Lower leg skin (tissue), 4 donors: ENCODE data around the gene SCG5. TPM values are rescaled to one million over a fixed set of nuclear protein-coding genes. Genes with fewer than 3 reads are reported as not detected.

Source experiments
- DNase-seq, 2 donors: peaks; one replicate each; pipeline ENCODE4 v3.0.0-alpha.2; 2019; ENCODE audit warnings: low spot score in 2 of 2
- H3K4me3 ChIP-seq: fragments of 200-600 bp; sonication (generic); 2 replicates; pipeline ENCODE4 v1.5.1; 2017; ENCODE audit warnings: mild to moderate bottlenecking, low read depth; ENCODE audit not compliant: poor library complexity, severe bottlenecking
- CTCF ChIP-seq, 3 donors: fragments of 450-650 bp; IDR thresholded peaks; one replicate each; pipeline ENCODE4 v1.5.1; 2016; ENCODE audit warnings: antibody characterized with exemption in 3 of 3, mild to moderate bottlenecking in 3 of 3, moderate library complexity in 2 of 3
- POLR2A ChIP-seq, 2 donors: fragments of 450-650 bp; IDR thresholded peaks; one replicate each; pipeline ENCODE4 v1.6.1; 2016 to 2017; ENCODE audit warnings: antibody characterized with exemption in 2 of 2, mild to moderate bottlenecking in 1 of 2, moderate library complexity in 1 of 2
- WGBS, 2 donors: methylation state at CpG; one replicate each; pipeline ENCODE4 v1.1.5; 2018; 5-methylcytosine and 5-hydroxymethylcytosine counted together
- intact Hi-C: fragments of 100-400 bp; cut with DNase I; formaldehyde crosslinking; loops from one replicate; pipeline ENCODE4 v1.15.0; 2023; ENCODE audit warnings: low total_unique reads
- total RNA-seq, 4 donors: library from RNA; depleted of rRNA; stranded (reverse); fragments of >200 nt; gene quantifications; one replicate each; pipeline ENCODE4 v1.1.0, GENCODE V29; 2016

SCG5 gene
- total RNA-seq, 4 donors from 2014 or later: 0.61 to 1.9 (median 1.1) TPM

DNA sequence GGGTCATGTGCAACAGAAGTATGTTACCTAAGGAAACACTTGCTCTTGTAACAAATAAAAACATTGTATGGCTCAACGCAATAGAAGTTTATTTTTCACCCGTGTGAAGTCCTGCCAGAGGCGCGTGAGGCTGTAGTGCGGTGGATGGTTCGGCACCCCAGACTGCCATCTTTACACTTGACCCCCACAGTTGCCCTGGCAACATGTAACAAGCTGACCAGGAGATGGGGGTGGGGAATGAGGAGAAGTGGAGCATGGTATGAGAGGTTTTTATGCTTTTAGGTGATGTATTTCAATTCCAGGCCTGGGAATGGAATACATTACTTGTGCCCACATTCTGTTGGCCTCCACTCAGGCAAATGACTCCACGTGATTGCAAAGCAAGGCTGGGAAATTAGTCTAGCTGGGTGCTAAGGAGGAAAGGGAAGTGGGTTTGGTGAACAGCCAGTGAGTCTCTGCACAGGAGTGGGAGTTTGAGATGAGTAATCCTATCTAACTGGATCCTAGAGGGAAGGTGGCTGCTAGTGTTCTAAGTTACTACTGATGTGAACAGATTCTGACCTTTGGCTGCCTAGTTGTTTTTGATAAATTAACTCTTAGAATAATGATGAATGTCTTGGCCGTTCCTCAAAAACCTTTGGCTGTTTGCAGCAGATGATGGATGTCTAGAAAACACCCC is 42.5 kb downstream of the SCG5 start:
- 70 to 75% methylated on average over 8 of the region's 8 CpGs for WGBS, 2 donors

GRCh38 chr15:32685576-32685975 is 44.1 kb downstream of the SCG5 start:
- TF ChIP-seq POLR2A (IDR thresholded peaks at IDR 0.05) (no peak), CTCF (IDR thresholded peaks at IDR 0.05) (no peak)
- no peak overlapping the region for H3K4me3 ChIP-seq

More for the DNA sequence above, 42.5 kb downstream of the SCG5 start:
- no peak overlapping the region for H3K4me3 ChIP-seq
- TF ChIP-seq CTCF (IDR thresholded peaks at IDR 0.05) (no peak), POLR2A (IDR thresholded peaks at IDR 0.05) (no peak)
- DNase-seq: peak in 1 of 2 donors; percentile 48
- intact Hi-C loops: no loop called here

GRCh38 chr15:32687556-32687955 is 46.0 kb downstream of the SCG5 start:
- WGBS, 2 donors: 64 to 65% methylated on average over 5 of the region's 5 CpGs
- no peak overlapping the region for H3K4me3 ChIP-seq
- no peak for DNase-seq
- no peak for TF ChIP-seq POLR2A (IDR thresholded peaks at IDR 0.05)
- no peak for TF ChIP-seq CTCF (IDR thresholded peaks at IDR 0.05)
- intact Hi-C loops: no loop called here

More at GRCh38 chr15:32685576-32685975, 44.1 kb downstream of the SCG5 start:
- WGBS, 2 donors: 24 to 41% methylated on average over 1 of the region's 1 CpG
- no peak for DNase-seq
- intact Hi-C loops: no loop called here

GRCh38 chr15:32688151-32688639 is 46.7 kb downstream of the SCG5 start:
- 56 to 64% methylated on average over 2 of the region's 2 CpGs for WGBS, 2 donors
- no peak overlapping the region for H3K4me3 ChIP-seq
- TF ChIP-seq POLR2A (IDR thresholded peaks at IDR 0.05) (no peak), CTCF (IDR thresholded peaks at IDR 0.05) (no peak)
- no peak for DNase-seq
- intact Hi-C loops: no loop called here

- 57 to 64% methylated on average over 8 of the region's 8 CpGs for WGBS, 2 donors
- no peak for TF ChIP-seq POLR2A (IDR thresholded peaks at IDR 0.05)
- TF ChIP-seq CTCF (IDR thresholded peaks at IDR 0.05): no peak
- intact Hi-C loops: no loop called here
- H3K4me3 ChIP-seq: no peak overlapping the region
- DNase-seq: no peak
Measured at GRCh38 chr15:32690941-32691688, 49.6 kb downstream of the SCG5 start.
